Psoas muscle (tissue), 8 donors: ENCODE data around the gene ANKMY1. TPM values are rescaled to one million over a fixed set of nuclear protein-coding genes. Genes with fewer than 3 reads are reported as not detected.

Experiments
- ATAC-seq, 4 donors: fragments of 200-7000 bp; cut with Tn5 transposase; one replicate each; pipeline ENCODE4 v1.9.1; 2020; ENCODE audit warnings: moderate library complexity in 3 of 4, mild to moderate bottlenecking in 2 of 4
- DNase-seq, 2 donors: peaks; one replicate each; pipeline ENCODE4 v3.0.0-alpha.2; 2020
- H3K27ac ChIP-seq: fragments of 200-600 bp; one replicate; pipeline ENCODE4 v1.8.0; 2022
- H3K27me3 ChIP-seq, 3 donors: fragments of 200-600 bp in 1 of 3; one replicate each; pipeline versions ENCODE4 v1.6.1 to v1.8.0; 2013 to 2022; ENCODE audit warnings: low read length in 2 of 3, mild to moderate bottlenecking in 2 of 3, moderate library complexity in 1 of 3; ENCODE audit not compliant: insufficient read depth in 3 of 3
- H3K36me3 ChIP-seq, 2 donors: fragments of 200-600 bp in 1 of 2; one replicate each; pipeline versions ENCODE4 v1.6.1 to v1.8.0; 2013 to 2022; ENCODE audit warnings: low read depth in 1 of 2, mild to moderate bottlenecking in 1 of 2, moderate library complexity in 1 of 2; ENCODE audit not compliant: insufficient read depth in 1 of 2
- H3K4me1 ChIP-seq: fragments of 200-600 bp; one replicate; pipeline ENCODE4 v1.8.0; 2022
- H3K4me3 ChIP-seq: fragments of 200-600 bp; one replicate; pipeline ENCODE4 v1.8.0; 2022; ENCODE audit warnings: mild to moderate bottlenecking
- H3K9me3 ChIP-seq: fragments of 200-600 bp; one replicate; pipeline ENCODE4 v1.8.0; 2022
- CTCF ChIP-seq: fragments of 200-600 bp; IDR thresholded peaks from one replicate; pipeline ENCODE4 v1.8.0; 2022; ENCODE audit warnings: antibody characterized with exemption
- WGBS, 3 donors: extraction: QIAGEN DNeasy Blood & Tissue Kit; methylation state at CpG; one replicate each; pipeline versions ENCODE4 v1.1.6 to v1.1.7; 2013; 5-methylcytosine and 5-hydroxymethylcytosine counted together
- intact Hi-C, 2 donors: fragments of 100-400 bp; cut with DNase I; formaldehyde crosslinking; loops; one replicate each; pipeline versions ENCODE4 v1.11.0 to v1.14.2; 2022
- polyA plus RNA-seq, 3 donors: library from polyadenylated mRNA; stranded (reverse); fragments of 200-250 nt; gene quantifications; one replicate each; pipeline ENCODE4 v1.2.3, GENCODE V29; 2013
- total RNA-seq, 4 donors: library from RNA; stranded (reverse); fragmentation: NEBNext Ultra II Directional in 2 of 4; extraction: Animal tissue kit (Norgen Biotek cat#: 25700) in 2 of 4; gene quantifications; one replicate each; pipeline versions ENCODE4 v1.2.1 to v1.2.4, GENCODE V29; 2021 to 2023
- donor health status: healthy with polysubstance abuse.
- donor health status: DM: no; HTN: no; CAD: no; lungs with moderate emphysema.
- donor health status: Bipolar disorder and iron deficiency.
- donor health status: healthy.
- donor health status: DM: yes; HTN: yes; CAD: no.
- donor health status: DM: no; HTN: no; CAD: no.
- donor health status: DM: no; HTN: no; CAD: no.
- donor health status: DM: yes; HTN: yes; CAD: no.

Gene ANKMY1
- total and polyA plus RNA-seq, 7 donors, result 1.4 to 5.8 (median 3.0) TPM

- Histone ChIP-seq H3K9me3 (peaks cover 4% of the 10 kb centered on the region), H3K27ac (peak overlapping the region; percentile 99), H3K4me3 (no peak overlapping the region), H3K27me3 (no peaks in the 10 kb centered on the region), H3K36me3 (peaks cover 0 to 2% of the 10 kb centered on the region in 2 donors), H3K4me1 (peaks cover 40% of the 10 kb centered on the region)
- TF ChIP-seq CTCF, result no peak
- DNase-seq (peak in 1 of 2 donors; percentile 3), ATAC-seq (no peak)
- intact Hi-C loops, result loop anchor here in 1 of 2 donors (2.0 to 10.0 kb wide), 2 partner anchors 13 to 411 kb away; partner anchors contain the start of gene SNED1
- WGBS, 3 donors, result 85 to 90% (median 89%) methylated on average over 4 of the region's 4 CpGs
These were observed 26.0 kb upstream of the ANKMY1 start for GRCh38 chr2:240583774-240584173.

- peaks cover 4% of the 10 kb centered on the region for H3K9me3 ChIP-seq
- peaks cover 37% of the 10 kb centered on the region for H3K4me1 ChIP-seq
- no peak overlapping the region for H3K27ac ChIP-seq
- ATAC-seq (no peak), DNase-seq (no peak)
- no peaks in the 10 kb centered on the region for H3K27me3 ChIP-seq
- intact Hi-C loops, result loop anchor here in 1 of 2 donors (10.0 kb wide), 1 partner anchor 412 kb away; the partner anchor contains the start of gene SNED1
- 78 to 87% (median 84%) methylated on average over 3 of the region's 3 CpGs for WGBS, 3 donors
- H3K4me3 ChIP-seq, result no peak overlapping the region
- TF ChIP-seq CTCF, result no peak
- peaks cover 0 to 11% of the 10 kb centered on the region in 2 donors for H3K36me3 ChIP-seq
These were observed 25.0 kb upstream of the ANKMY1 start for GRCh38 chr2:240582781-240583180.

GRCh38 chr2:240581811-240582210 lies 24.0 kb upstream of the ANKMY1 start:
- no peak overlapping the region for H3K4me3 ChIP-seq
- no peak for TF ChIP-seq CTCF
- WGBS, 3 donors, result 88 to 94% (median 93%) methylated on average over 5 of the region's 5 CpGs
- peaks cover 0 to 21% of the 10 kb centered on the region in 2 donors for H3K36me3 ChIP-seq
- H3K4me1 ChIP-seq, result peaks cover 30% of the 10 kb centered on the region
- intact Hi-C loops, result loop anchor here in 1 of 2 donors (10.0 kb wide), 1 partner anchor 413 kb away; the partner anchor contains the start of gene SNED1
- H3K27me3 ChIP-seq, result no peaks in the 10 kb centered on the region
- DNase-seq, result no peak
- ATAC-seq, result no peak
- H3K27ac ChIP-seq, result no peak overlapping the region
- H3K9me3 ChIP-seq, result peaks cover 4% of the 10 kb centered on the region

- Histone ChIP-seq H3K4me3 (no peak overlapping the region), H3K27ac (peak overlapping the region; percentile 55), H3K36me3 (peaks cover 0 to 39% of the 10 kb centered on the region in 2 donors), H3K4me1 (peaks cover 25% of the 10 kb centered on the region), H3K9me3 (peaks cover 4% of the 10 kb centered on the region), H3K27me3 (no peaks in the 10 kb centered on the region)
- DNase-seq (peak; percentile 60 to 71), ATAC-seq (peak; percentile 64 to 79 (median 68))
- intact Hi-C loops, result loop anchor here in 1 of 2 donors (10.0 kb wide), 1 partner anchor 415 kb away; the partner anchor contains the start of gene SNED1
- WGBS, 3 donors, result 57 to 68% (median 68%) methylated on average over 27 of the region's 27 CpGs
- no peak for TF ChIP-seq CTCF
These were observed 22.2 kb upstream of the ANKMY1 start for GRCh38 chr2:240579771-240580614.
